H9 (cell line): ENCODE results near the gene TFIP11. TPM values are rescaled to one million over a fixed set of nuclear protein-coding genes. Genes with fewer than 3 reads are reported as not detected.

ENCODE experiments used
- DNase-seq: peaks from one replicate; pipeline ENCODE4 v3.0.0-alpha.2; 2017
- H2AFZ ChIP-seq: one replicate; pipeline ENCODE4 v1.6.1; 2013; ENCODE audit warnings: mild to moderate bottlenecking, low read length, control low read depth, moderate library complexity
- H2AK5ac ChIP-seq: 2 replicates; pipeline ENCODE4 v1.6.1; 2013; ENCODE audit warnings: low read length, control low read depth, mixed read lengths; ENCODE audit not compliant: insufficient read length
- H2BK120ac ChIP-seq: one replicate; pipeline ENCODE4 v1.6.1; 2013; ENCODE audit warnings: low read depth, mild to moderate bottlenecking, low read length, control low read depth, inconsistent platforms; ENCODE audit not compliant: poor library complexity, severe bottlenecking
- H2BK12ac ChIP-seq: 2 replicates; pipeline ENCODE4 v1.6.1; 2013; ENCODE audit warnings: low read length, control low read depth, mixed read lengths, low read depth; ENCODE audit not compliant: insufficient read length
- H2BK15ac ChIP-seq: 2 replicates; pipeline ENCODE4 v1.6.1; 2013; ENCODE audit warnings: low read depth, low read length, control low read depth
- H2BK20ac ChIP-seq: one replicate; pipeline ENCODE4 v1.6.1; 2013; ENCODE audit warnings: low read depth, mild to moderate bottlenecking, low read length, control low read depth, inconsistent platforms; ENCODE audit not compliant: poor library complexity, severe bottlenecking
- H2BK5ac ChIP-seq: 2 replicates; pipeline ENCODE4 v1.6.1; 2013; ENCODE audit warnings: low read length, control low read depth, mixed read lengths; ENCODE audit not compliant: insufficient read length
- H3K14ac ChIP-seq: 2 replicates; pipeline ENCODE4 v1.6.1; 2013; ENCODE audit warnings: low read length, control low read depth; ENCODE audit not compliant: insufficient read depth
- H3K18ac ChIP-seq: 2 replicates; pipeline ENCODE4 v1.6.1; 2013; ENCODE audit warnings: low read depth, mild to moderate bottlenecking, mixed read lengths, low read length, control low read depth; ENCODE audit not compliant: insufficient read length
- H3K23ac ChIP-seq: 2 replicates; pipeline ENCODE4 v1.6.1; 2013; ENCODE audit warnings: low read length, control low read depth, mixed read lengths, low read depth; ENCODE audit not compliant: insufficient read length
- H3K23me2 ChIP-seq: 2 replicates; pipeline ENCODE4 v1.6.1; 2013; ENCODE audit warnings: low read depth, mild to moderate bottlenecking, mixed read lengths, low read length, control low read depth; ENCODE audit not compliant: insufficient read length, poor library complexity, severe bottlenecking
- H3K27ac ChIP-seq: 2 replicates; pipeline ENCODE4 v1.5.1; 2013; ENCODE audit warnings: low read length, control low read depth, mixed read lengths, low read depth; ENCODE audit not compliant: insufficient read length
- H3K27me3 ChIP-seq: 2 replicates; pipeline ENCODE4 v1.6.1; 2013; ENCODE audit warnings: low read length, control low read depth, inconsistent platforms; ENCODE audit not compliant: insufficient read depth
- H3K4ac ChIP-seq: 2 replicates; pipeline ENCODE4 v1.6.1; 2013; ENCODE audit warnings: low read depth, mild to moderate bottlenecking, control low read depth, inconsistent platforms, low read length, moderate library complexity
- H3K4me1 ChIP-seq: 2 replicates; pipeline ENCODE4 v1.6.1; 2013; ENCODE audit warnings: low read length, control low read depth, inconsistent platforms; ENCODE audit not compliant: insufficient read depth
- H3K4me2 ChIP-seq: 2 replicates; pipeline ENCODE4 v1.6.1; 2013; ENCODE audit warnings: low read length, control low read depth, mixed read lengths; ENCODE audit not compliant: insufficient read length, insufficient read depth
- H3K56ac ChIP-seq: 2 replicates; pipeline ENCODE4 v1.6.1; 2013; ENCODE audit warnings: low read depth, mild to moderate bottlenecking, mixed read lengths, low read length, control low read depth; ENCODE audit not compliant: insufficient read length
- H3K79me1 ChIP-seq: 2 replicates; pipeline ENCODE4 v1.6.1; 2013; ENCODE audit warnings: low read depth, mild to moderate bottlenecking, moderate library complexity, low read length, control low read depth, inconsistent platforms; ENCODE audit not compliant: insufficient read depth, poor library complexity, severe bottlenecking
- H3K79me2 ChIP-seq: 2 replicates; pipeline ENCODE4 v1.6.1; 2013; ENCODE audit warnings: low read length, control low read depth, inconsistent platforms; ENCODE audit not compliant: insufficient read depth
- H3K9ac ChIP-seq: 2 replicates; pipeline ENCODE4 v1.6.1; 2013; ENCODE audit warnings: low read length, control low read depth, mixed read lengths; ENCODE audit not compliant: insufficient read length; ENCODE audit errors: extremely low read depth
- H3K9me3 ChIP-seq: one replicate; pipeline ENCODE4 v1.6.1; 2013; ENCODE audit warnings: low read depth, low read length, inconsistent platforms; ENCODE audit not compliant: control insufficient read depth
- H3T11ph ChIP-seq: one replicate; pipeline ENCODE4 v1.6.1; 2013; ENCODE audit warnings: mild to moderate bottlenecking, low read length, control low read depth, inconsistent platforms
- H4K20me1 ChIP-seq: one replicate; pipeline ENCODE4 v1.6.1; 2013; ENCODE audit not compliant: control insufficient read depth, insufficient read length, insufficient read depth
- H4K5ac ChIP-seq: 2 replicates; pipeline ENCODE4 v1.6.1; 2013; ENCODE audit warnings: low read depth, mild to moderate bottlenecking, mixed read lengths, low read length, control low read depth; ENCODE audit not compliant: insufficient read length
- H4K8ac ChIP-seq: replicated peaks from 2 replicates; pipeline ENCODE4 v1.6.1; 2013; ENCODE audit warnings: low read length, control low read depth, mixed read lengths, low read depth; ENCODE audit not compliant: insufficient read length
- H4K91ac ChIP-seq: 2 replicates; pipeline ENCODE4 v1.6.1; 2013; ENCODE audit warnings: low read depth, mild to moderate bottlenecking, moderate library complexity, mixed read lengths, low read length, control low read depth; ENCODE audit not compliant: insufficient read length
- H3K27ac Mint-ChIP-seq, 3 experiments: 2 replicates in 2 of 3; 3 replicates in 1 of 3; pipeline ENCODE4 v1.8.0; 2020 to 2021; ENCODE audit warnings: mixed read lengths in 3 of 3, mild to moderate bottlenecking in 1 of 3, moderate library complexity in 1 of 3
- H3K27me3 Mint-ChIP-seq: 2 replicates; pipeline ENCODE4 v1.8.0; 2021; ENCODE audit warnings: low read depth, mild to moderate bottlenecking, moderate library complexity, mixed read lengths
- H3K36me3 Mint-ChIP-seq, 3 experiments: 2 replicates in 2 of 3; 3 replicates in 1 of 3; pipeline ENCODE4 v1.8.0; 2020 to 2021; ENCODE audit warnings: low read depth in 3 of 3, mixed read lengths in 3 of 3; ENCODE audit not compliant: insufficient read depth in 1 of 3
- H3K4me1 Mint-ChIP-seq, 2 experiments: 2 replicates each; pipeline ENCODE4 v1.8.0; 2020; ENCODE audit warnings: mixed read lengths in 2 of 2
- H3K4me3 Mint-ChIP-seq, 2 experiments: 2 replicates in 1 of 2; 3 replicates in 1 of 2; pipeline ENCODE4 v1.8.0; 2020 to 2021; ENCODE audit warnings: mild to moderate bottlenecking in 2 of 2, mixed read lengths in 2 of 2, moderate library complexity in 1 of 2
- H3K9me3 Mint-ChIP-seq, 2 experiments: 2 replicates in 1 of 2; 3 replicates in 1 of 2; pipeline ENCODE4 v1.8.0; 2020; ENCODE audit warnings: mild to moderate bottlenecking in 2 of 2, mixed read lengths in 2 of 2, moderate library complexity in 1 of 2
- CTCF ChIP-seq: fragments of 200-600 bp; sonication (generic); conservative IDR thresholded peaks from 3 replicates; pipeline ENCODE4 v1.8.0; 2021; ENCODE audit warnings: antibody characterized with exemption, mild to moderate bottlenecking
- WGBS: extraction: QIAGEN DNeasy Blood & Tissue Kit; methylation state at CpG from one replicate; pipeline ENCODE4 v1.1.7; 2013; ENCODE audit warnings: missing lambda C conversion rate, low lambda C conversion rate, mixed read lengths; ENCODE audit not compliant: insufficient read length; ENCODE audit errors: extremely low coverage; 5-methylcytosine and 5-hydroxymethylcytosine counted together
- total RNA-seq: library from RNA; stranded (reverse); gene quantifications from 2 replicates; pipeline ENCODE4 v1.2.1, GENCODE V29; 2021

The TFIP11 gene
- total RNA-seq, 1 experiment from 2014 or later = 36.4 TPM

- no peak overlapping the region for H2BK20ac ChIP-seq
- H3K79me2 ChIP-seq = peaks cover 5% of the 10 kb centered on the region; the same call in 1 of the 2 replicates
- no peak overlapping the region for H2AFZ ChIP-seq
- no peak overlapping the region for H3K23ac ChIP-seq
- H3K27ac ChIP-seq = no peak overlapping the region
- no peak overlapping the region for H2AK5ac ChIP-seq
- no peak overlapping the region for H2BK120ac ChIP-seq
- peak overlapping the region; percentile 0 to 16 (median 6); a peak in 4 of 7 replicates for H3K27ac Mint-ChIP-seq
- no peak overlapping the region for H4K5ac ChIP-seq
- TF ChIP-seq CTCF = no peak
- no peaks in the 10 kb centered on the region for H3K27me3 ChIP-seq
- H3K4me2 ChIP-seq = peak overlapping the region; percentile 13
- H2BK12ac ChIP-seq = no peak overlapping the region
- no peaks in the 10 kb centered on the region; a peak in 1 of 5 replicates for H3K9me3 Mint-ChIP-seq
- no peaks in the 10 kb centered on the region for H3K27me3 Mint-ChIP-seq
- H3K14ac ChIP-seq = no peak overlapping the region
- H2BK15ac ChIP-seq = no peak overlapping the region
- no peaks in the 10 kb centered on the region for H3K23me2 ChIP-seq
- no peak overlapping the region for H3K18ac ChIP-seq
- H4K20me1 ChIP-seq = no peaks in the 10 kb centered on the region
- no peaks in the 10 kb centered on the region for H3K9me3 ChIP-seq
- no peak for DNase-seq
- no peak overlapping the region for H2BK5ac ChIP-seq
- no peak overlapping the region for H3T11ph ChIP-seq
- H3K4me3 Mint-ChIP-seq = peak overlapping the region; percentile 8 to 54
- peaks cover 10 to 42% (median 32%) of the 10 kb centered on the region in 3 experiments; a peak in 6 of 7 replicates for H3K36me3 Mint-ChIP-seq
- no peak overlapping the region for H3K56ac ChIP-seq
- peaks cover 38 to 39% of the 10 kb centered on the region in 2 experiments for H3K4me1 Mint-ChIP-seq
- H3K79me1 ChIP-seq = peaks cover 8% of the 10 kb centered on the region
- no peak overlapping the region for H3K4ac ChIP-seq
- H4K8ac ChIP-seq = no peak overlapping the region
- H3K9ac ChIP-seq = no peak overlapping the region
- H4K91ac ChIP-seq = no peak overlapping the region
- no peaks in the 10 kb centered on the region; the same call in 1 of the 2 replicates for H3K4me1 ChIP-seq
- WGBS = no CpG with 5 or more reads among the region's 12 CpGs
These were observed 32.3 kb downstream of the TFIP11 start for GRCh38 chr22:26479792-26480610.
